GM19468 (cell line): ENCODE results near the gene PKDCC.
"Not testable (repeated sequence)": the region's sequence is repeated elsewhere in the genome, so short reads cannot be mapped to it uniquely, and the experiment has no call there.

Source experiments
- ATAC-seq: cut with Tn5 transposase; IDR thresholded peaks from one replicate; pipeline ENCODE4 v1.9.1; 2021; ENCODE audit warnings: mild to moderate bottlenecking, moderate library complexity, moderate number of reproducible peaks; ENCODE audit not compliant: unreplicated experiment; ENCODE audit errors: extremely low read depth

The PKDCC gene

GRCh38 chr2:42029639-42030199 is 18.1 kb upstream of the PKDCC start:
- no peak for ATAC-seq

- ATAC-seq, result no peak
Measured at GRCh38 chr2:42030200-42030759, 17.5 kb upstream of the PKDCC start.

DNA sequence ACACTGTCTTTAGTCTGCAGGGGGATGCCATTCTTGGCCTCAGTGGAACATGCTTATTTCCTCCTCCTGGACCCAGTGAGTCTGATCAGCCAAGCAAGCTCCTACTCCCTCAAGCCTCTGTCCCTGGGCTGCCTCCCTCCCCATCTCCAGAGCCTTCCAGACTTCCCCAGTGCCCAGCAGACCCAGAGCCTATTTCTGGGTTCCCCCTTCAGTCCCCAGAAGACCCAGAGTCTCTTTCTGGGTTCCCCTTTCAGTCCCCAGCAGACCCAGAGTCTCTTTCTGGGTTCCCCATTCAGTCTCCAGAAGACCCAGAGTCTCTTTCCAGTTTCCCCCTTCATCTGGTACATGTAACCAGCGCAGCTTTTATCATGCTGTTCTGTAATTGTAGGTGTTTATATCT is 17.0 kb upstream of the PKDCC start:
- ATAC-seq, result no peak

DNA sequence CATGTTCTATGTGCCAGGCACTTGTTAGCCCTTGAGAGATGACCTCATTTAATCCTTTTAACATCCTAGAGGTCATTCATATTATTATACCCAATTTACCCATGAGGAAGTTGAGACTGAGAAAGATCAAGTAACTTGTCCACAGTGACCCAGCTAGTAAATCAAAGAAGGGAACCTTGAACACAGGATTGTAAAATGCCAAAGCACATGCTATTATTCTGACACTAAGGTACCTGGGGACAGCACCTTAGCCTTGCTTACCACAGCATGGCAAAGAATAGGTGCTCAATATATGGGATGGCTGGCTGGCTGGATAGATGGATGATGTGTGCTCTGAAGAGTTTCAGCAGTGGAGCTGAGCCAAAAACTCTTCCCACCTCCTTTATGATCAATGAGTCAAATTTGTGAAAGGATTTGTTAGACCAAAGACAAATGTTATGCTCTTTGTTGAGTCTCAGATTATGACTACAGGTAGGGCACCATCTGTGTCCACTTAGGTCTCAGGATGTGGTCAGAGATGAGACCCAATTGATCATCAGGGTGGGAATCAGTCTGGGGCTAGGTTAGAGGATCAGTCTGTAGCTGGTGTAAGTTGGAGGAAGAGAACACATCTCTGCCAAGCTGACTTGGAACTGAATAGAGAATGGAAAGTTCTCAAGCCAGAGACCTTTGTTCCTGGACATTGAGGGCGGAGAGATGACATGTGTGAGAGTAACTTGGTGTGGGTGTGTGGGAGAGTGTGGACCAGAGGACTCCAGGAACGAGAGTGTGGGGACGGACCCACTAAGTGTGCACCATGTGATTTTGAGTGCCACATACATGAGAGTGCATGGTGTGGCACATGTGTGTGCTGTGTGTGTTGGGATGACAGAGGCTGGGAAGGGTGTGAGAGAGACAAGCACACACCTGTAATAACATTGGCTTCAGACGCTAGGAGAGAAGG is 16.3 kb upstream of the PKDCC start:
- ATAC-seq, result no peak

- ATAC-seq, result no peak
Measured at GRCh38 chr2:42032224-42032620, 15.6 kb upstream of the PKDCC start.

DNA sequence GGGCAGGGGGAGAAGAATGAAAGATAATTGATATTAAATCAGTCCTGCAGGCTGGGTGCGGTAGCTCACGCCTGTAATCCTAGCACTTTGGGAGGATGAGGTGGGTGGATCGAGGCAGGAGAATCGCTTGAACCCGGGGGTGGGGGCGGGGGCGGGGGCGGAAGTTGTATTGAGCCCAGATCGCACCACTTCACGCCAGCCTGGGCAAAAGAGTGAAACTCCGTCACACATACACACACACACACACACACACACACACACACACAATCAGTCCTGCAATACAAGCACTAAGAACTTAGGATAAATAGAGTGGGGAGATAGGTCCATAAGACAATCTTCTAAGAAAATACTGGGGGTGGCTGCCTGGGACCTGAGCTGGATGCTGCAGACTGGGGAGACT is 15.1 kb upstream of the PKDCC start:
- no peak for ATAC-seq

DNA sequence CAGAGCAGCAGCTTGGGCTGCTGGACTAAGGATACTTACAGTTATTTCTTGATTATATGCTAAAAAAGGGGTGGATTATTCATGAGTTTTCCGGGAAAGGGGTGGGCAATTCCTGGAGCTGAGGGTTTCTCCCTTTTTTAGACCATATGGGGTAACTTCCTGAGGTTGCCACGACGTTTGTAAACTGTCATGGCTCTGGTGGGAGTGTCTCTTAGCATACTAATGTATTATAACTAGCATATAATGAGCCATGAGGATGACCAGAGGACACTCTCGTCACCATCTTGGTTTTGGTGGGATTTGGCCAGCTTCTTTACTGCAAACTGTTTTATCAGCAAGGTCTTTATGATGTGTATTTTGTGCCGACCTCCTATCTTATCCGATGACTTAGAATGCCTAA is 13.7 kb upstream of the PKDCC start:
- not testable (repeated sequence) for ATAC-seq

GRCh38 chr2:42035241-42035640 is 12.6 kb upstream of the PKDCC start:
- no peak for ATAC-seq

GRCh38 chr2:42036413-42036812 is 11.4 kb upstream of the PKDCC start:
- no peak for ATAC-seq

GRCh38 chr2:42036940-42037339 is 10.9 kb upstream of the PKDCC start:
- no peak for ATAC-seq

DNA sequence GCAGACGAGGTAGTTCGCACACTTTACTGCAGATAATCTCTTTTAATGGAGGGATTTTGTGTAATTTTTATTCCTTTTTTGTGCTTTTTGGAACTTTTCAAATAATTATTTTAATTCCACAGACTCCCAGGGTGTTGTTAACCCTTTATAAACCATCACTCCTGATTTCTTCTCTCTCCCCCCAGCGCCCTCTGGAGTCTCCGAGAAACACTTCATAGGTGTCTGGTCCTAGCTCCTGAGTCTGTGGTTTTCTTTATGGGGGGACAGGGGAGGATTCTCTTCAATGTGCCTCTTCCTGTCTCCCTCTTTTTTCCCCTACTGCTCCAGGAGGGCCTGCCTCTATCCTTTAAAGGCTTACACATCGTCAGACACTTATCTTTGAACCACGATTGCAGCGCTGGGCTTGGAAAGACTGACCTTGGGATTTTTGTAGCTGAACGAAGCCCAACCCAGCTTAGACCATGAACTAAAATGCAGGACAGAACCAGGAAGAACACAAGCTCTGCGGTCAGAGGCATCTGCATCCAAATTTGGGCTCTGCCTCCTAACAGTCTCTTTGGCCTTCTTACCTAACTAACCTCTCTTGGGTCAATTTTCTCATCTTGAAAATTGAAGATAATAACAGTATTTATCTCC is 7.1 kb upstream of the PKDCC start:
- ATAC-seq, result no peak

GRCh38 chr2:42041377-42042127 is 6.3 kb upstream of the PKDCC start:
- ATAC-seq, result no peak

DNA sequence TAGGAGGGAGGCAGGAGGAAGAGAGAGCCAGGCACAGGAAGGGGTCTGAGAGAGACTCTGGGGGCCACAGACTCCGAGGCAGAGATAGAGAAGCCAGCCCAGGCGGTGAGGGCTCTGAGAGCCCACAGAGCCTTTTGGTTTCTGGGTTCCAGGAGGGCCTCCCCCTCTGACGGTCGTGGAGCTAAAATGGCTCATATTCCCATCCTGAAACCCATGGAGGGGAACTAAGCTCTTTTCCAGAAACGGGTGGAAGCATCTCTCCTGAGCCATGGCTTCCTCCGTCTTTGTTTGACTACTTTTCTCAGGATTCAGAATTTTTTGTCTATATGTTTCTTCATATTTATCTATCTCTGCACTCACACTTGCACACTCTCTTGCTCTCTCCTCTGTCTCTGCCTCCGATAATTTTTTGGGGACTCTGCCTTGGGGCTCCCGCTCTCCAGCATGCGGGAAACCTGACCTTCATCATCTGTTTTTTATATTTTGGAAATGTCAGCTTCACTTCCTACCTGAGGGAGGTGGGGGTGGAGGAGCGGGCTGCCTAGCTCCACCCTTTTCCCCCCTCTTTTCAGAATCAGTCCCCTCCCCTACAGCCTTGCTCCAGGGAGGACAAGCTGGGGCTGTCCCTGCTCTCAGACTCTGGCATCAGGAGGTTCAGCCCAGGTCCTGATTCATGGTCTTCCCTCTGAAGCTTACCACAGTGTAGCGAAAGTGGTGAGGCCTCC is 5.0 kb upstream of the PKDCC start:
- ATAC-seq, result no peak

GRCh38 chr2:42043789-42044394 is 3.9 kb upstream of the PKDCC start:
- no peak for ATAC-seq

GRCh38 chr2:42044939-42045338 is 2.9 kb upstream of the PKDCC start:
- no peak for ATAC-seq

- ATAC-seq, result no peak
Measured at GRCh38 chr2:42045352-42045751, 2.5 kb upstream of the PKDCC start.

- ATAC-seq, result no peak
Measured at GRCh38 chr2:42045848-42046748, 1.7 kb upstream of the PKDCC start.

DNA sequence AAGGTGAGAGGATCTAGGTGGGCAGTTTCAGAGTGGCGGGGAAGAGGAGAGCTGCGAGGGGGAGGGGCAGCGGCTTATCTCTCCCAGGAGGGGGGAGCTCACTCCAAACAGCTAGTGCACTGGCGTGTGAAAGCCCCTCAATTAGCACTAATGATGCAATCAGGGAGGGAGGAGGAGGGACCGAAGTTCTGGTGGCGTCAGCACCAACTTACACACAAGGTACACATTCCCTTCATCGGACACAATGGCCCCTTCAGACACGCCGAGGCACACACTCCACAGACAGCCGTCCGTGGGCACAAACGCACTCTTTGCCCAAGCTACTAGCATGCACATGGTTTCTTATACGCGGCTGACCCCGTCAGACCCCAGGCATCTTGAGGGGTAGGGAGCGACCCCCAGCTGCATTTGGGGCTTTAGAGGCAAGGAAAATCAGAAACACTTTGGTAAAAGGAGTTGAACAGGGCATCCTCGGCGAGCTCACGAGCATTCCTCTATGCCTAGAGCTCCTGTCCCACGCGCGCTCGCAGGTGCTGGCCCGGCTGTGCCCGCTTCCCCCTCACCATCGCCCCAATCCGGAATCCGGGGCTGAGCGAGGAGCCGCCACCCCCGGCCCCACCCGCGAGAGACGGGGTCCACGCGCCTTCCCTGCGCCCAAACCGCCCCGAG is 868 bp upstream of the PKDCC start:
- ATAC-seq, result no peak
